ENCODE results near the gene RB1.

The RB1 gene

GRCh38 chr13:48486362-48486761 is 182.8 kb downstream of the RB1 start:
- no peak overlapping the region for H3K4me3 ChIP-seq (ENCODE audit: low read depth, low read length)
- no peak for DNase-seq (ENCODE audit: low read depth)

- no peak for DNase-seq (ENCODE audit: low read depth)
- no peak overlapping the region for H3K4me3 ChIP-seq (ENCODE audit: low read depth, low read length)
Measured at GRCh38 chr13:48486836-48487235, 183.3 kb downstream of the RB1 start.

- DNase-seq (ENCODE audit: low read depth) = no peak
- no peak overlapping the region for H3K4me3 ChIP-seq (ENCODE audit: low read depth, low read length)
Measured at GRCh38 chr13:48487968-48488367, 184.4 kb downstream of the RB1 start.

- no peak overlapping the region for H3K4me3 ChIP-seq (ENCODE audit: low read depth, low read length)
- DNase-seq (ENCODE audit: low read depth) = no peak
Measured at GRCh38 chr13:48488995-48489394, 185.4 kb downstream of the RB1 start.

GRCh38 chr13:48489666-48490065 is 186.1 kb downstream of the RB1 start:
- H3K4me3 ChIP-seq (ENCODE audit: low read depth, low read length) = no peak overlapping the region
- DNase-seq (ENCODE audit: low read depth) = no peak

- H3K4me3 ChIP-seq (ENCODE audit: low read depth, low read length) = no peak overlapping the region
- DNase-seq (ENCODE audit: low read depth) = no peak
Measured at GRCh38 chr13:48490241-48490640, 186.7 kb downstream of the RB1 start.

GRCh38 chr13:48491423-48492095 is 188.0 kb downstream of the RB1 start:
- H3K4me3 ChIP-seq (ENCODE audit: low read depth, low read length) = no peak overlapping the region
- no peak for DNase-seq (ENCODE audit: low read depth)

- H3K4me3 ChIP-seq (ENCODE audit: low read depth, low read length) = no peak overlapping the region
- DNase-seq (ENCODE audit: low read depth) = no peak
Measured at GRCh38 chr13:48492096-48492440, 188.5 kb downstream of the RB1 start.

- no peak overlapping the region for H3K4me3 ChIP-seq (ENCODE audit: low read depth, low read length)
- no peak for DNase-seq (ENCODE audit: low read depth)
Measured at GRCh38 chr13:48492470-48493065, 189.0 kb downstream of the RB1 start.

GRCh38 chr13:48493066-48493765 is 189.7 kb downstream of the RB1 start:
- no peak for DNase-seq (ENCODE audit: low read depth)
- H3K4me3 ChIP-seq (ENCODE audit: low read depth, low read length) = no peak overlapping the region

- no peak for DNase-seq (ENCODE audit: low read depth)
Measured at GRCh38 chr13:48493851-48494250, 190.3 kb downstream of the RB1 start.

GRCh38 chr13:48494874-48495273 is 191.3 kb downstream of the RB1 start:
- no peak overlapping the region for H3K4me3 ChIP-seq (ENCODE audit: low read depth, low read length)
- no peak for DNase-seq (ENCODE audit: low read depth)

More at GRCh38 chr13:48493851-48494250, 190.3 kb downstream of the RB1 start:
- H3K4me3 ChIP-seq (ENCODE audit: low read depth, low read length) = no peak overlapping the region

- no peak for DNase-seq (ENCODE audit: low read depth)
- no peak overlapping the region for H3K4me3 ChIP-seq (ENCODE audit: low read depth, low read length)
Measured at GRCh38 chr13:48496271-48497161, 193.0 kb downstream of the RB1 start.

GRCh38 chr13:48497669-48498068 is 194.1 kb downstream of the RB1 start:
- H3K4me3 ChIP-seq (ENCODE audit: low read depth, low read length) = no peak overlapping the region
- no peak for DNase-seq (ENCODE audit: low read depth)

- no peak overlapping the region for H3K4me3 ChIP-seq (ENCODE audit: low read depth, low read length)
Measured at GRCh38 chr13:48500652-48501197, 197.2 kb downstream of the RB1 start.

GRCh38 chr13:48501705-48502104 is 198.2 kb downstream of the RB1 start:
- no peak overlapping the region for H3K4me3 ChIP-seq (ENCODE audit: low read depth, low read length)
- no peak for DNase-seq (ENCODE audit: low read depth)

More at GRCh38 chr13:48500652-48501197, 197.2 kb downstream of the RB1 start:
- DNase-seq (ENCODE audit: low read depth) = peak; percentile 86

GRCh38 chr13:48502601-48503319 is 199.2 kb downstream of the RB1 start:
- DNase-seq (ENCODE audit: low read depth) = no peak
- H3K4me3 ChIP-seq (ENCODE audit: low read depth, low read length) = no peak overlapping the region

- no peak overlapping the region for H3K4me3 ChIP-seq (ENCODE audit: low read depth, low read length)
- DNase-seq (ENCODE audit: low read depth) = no peak
Measured at GRCh38 chr13:48504606-48505005, 201.1 kb downstream of the RB1 start.

GRCh38 chr13:48505012-48505411 is 201.5 kb downstream of the RB1 start:
- DNase-seq (ENCODE audit: low read depth) = no peak
- no peak overlapping the region for H3K4me3 ChIP-seq (ENCODE audit: low read depth, low read length)

All from skeletal muscle cell (primary cell).